Hypothalamus (tissue), 51 donors: ENCODE measurements around the gene ATN1.
"Not testable (repeated sequence)": the region's sequence is repeated elsewhere in the genome, so short reads cannot be mapped to it uniquely, and the experiment has no call there.

Source experiments
- DNase-seq, 51 donors: peaks; one replicate each; lab custom pipeline; 2025; lab: John Stamatoyannopoulos, UW

The ATN1 gene, protein sequence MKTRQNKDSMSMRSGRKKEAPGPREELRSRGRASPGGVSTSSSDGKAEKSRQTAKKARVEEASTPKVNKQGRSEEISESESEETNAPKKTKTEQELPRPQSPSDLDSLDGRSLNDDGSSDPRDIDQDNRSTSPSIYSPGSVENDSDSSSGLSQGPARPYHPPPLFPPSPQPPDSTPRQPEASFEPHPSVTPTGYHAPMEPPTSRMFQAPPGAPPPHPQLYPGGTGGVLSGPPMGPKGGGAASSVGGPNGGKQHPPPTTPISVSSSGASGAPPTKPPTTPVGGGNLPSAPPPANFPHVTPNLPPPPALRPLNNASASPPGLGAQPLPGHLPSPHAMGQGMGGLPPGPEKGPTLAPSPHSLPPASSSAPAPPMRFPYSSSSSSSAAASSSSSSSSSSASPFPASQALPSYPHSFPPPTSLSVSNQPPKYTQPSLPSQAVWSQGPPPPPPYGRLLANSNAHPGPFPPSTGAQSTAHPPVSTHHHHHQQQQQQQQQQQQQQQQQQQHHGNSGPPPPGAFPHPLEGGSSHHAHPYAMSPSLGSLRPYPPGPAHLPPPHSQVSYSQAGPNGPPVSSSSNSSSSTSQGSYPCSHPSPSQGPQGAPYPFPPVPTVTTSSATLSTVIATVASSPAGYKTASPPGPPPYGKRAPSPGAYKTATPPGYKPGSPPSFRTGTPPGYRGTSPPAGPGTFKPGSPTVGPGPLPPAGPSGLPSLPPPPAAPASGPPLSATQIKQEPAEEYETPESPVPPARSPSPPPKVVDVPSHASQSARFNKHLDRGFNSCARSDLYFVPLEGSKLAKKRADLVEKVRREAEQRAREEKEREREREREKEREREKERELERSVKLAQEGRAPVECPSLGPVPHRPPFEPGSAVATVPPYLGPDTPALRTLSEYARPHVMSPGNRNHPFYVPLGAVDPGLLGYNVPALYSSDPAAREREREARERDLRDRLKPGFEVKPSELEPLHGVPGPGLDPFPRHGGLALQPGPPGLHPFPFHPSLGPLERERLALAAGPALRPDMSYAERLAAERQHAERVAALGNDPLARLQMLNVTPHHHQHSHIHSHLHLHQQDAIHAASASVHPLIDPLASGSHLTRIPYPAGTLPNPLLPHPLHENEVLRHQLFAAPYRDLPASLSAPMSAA (N-terminal part only)

DNA sequence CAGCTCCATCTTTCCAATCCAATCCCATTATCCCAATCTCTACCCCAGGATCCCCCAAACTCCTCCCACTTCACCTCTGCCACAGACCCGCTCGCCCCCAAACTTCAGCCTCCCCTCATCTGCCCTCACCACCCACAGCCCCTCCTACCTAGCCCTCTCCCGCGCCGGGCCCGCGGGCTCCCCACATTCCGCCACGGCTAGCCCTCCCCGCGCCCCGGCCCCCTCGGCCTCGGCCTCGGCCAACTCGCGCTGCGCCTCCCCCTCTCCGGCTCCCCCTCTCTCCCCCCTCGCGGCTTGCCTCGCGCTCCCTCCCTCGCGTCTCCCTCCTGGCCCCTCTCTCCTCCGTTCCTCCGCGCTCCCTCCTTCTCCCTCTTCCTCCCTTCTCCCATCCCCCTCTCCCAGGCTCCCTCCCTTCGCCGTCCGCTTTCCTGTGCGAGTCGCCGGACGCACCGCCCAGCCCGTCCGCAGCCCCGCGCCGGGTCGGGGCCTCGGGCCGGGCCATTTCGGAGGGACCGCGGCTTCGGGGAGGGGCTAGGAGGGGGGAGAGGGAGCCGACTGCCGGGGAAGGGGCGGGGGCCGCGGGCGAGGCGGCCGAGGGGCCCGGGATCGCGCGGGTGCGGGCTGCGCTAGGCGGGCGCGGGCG, at the start of gene ATN1:
TSS of gene ATN1 (plus strand) at position 581 of the 643 bp plus-strand sequence. CDS start 6,043 bp downstream, outside the sequence.
- peak in 48 of 51 donors; percentile 43 to 90 (median 76) for DNase-seq

DNA sequence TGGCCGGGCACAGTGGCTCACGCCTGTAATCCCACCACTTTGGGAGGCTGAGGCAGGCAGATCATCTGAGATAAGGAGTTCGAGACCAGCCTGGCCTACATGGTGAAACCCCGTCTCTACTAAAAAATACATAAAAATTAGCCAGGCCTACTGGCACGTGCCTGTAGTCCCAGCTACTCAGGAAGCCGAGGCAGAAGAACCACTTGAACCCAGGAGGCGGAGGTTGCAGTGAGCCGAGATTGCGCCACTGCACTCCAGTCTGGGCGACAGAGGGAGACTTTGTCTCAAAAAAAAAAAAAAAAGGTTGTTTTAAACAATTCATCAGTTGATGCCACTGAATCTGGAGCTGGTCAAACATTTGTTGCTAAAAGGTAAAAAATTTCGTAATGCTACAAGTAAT, 47.9 kb upstream of the ATN1 start:
- not testable (repeated sequence) for DNase-seq

DNA sequence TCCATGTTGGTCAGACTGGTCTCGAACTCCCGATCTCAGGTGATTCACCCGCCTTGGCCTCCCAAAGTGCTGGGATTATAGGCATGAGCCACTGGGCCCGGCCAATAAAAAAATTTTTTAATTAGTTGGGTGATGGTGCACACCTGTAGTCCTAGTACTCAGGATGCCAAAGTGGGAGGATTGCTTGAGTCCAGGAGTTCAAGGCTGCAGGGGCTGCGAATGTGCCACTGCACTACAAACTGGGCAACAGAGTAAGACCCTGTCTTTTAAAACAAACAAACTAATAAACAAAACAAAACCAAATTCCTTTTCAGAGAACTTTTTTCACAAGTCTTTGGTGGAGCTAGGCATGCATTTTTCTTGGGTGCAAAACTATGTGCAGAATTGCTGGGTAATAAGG, 44.5 kb upstream of the ATN1 start:
- DNase-seq: no peak

GRCh38 chr12:6883683-6884082, 44.1 kb upstream of the ATN1 start:
- DNase-seq: no peak

- no peak for DNase-seq
Observed at GRCh38 chr12:6884539-6884938, 43.2 kb upstream of the ATN1 start.

DNA sequence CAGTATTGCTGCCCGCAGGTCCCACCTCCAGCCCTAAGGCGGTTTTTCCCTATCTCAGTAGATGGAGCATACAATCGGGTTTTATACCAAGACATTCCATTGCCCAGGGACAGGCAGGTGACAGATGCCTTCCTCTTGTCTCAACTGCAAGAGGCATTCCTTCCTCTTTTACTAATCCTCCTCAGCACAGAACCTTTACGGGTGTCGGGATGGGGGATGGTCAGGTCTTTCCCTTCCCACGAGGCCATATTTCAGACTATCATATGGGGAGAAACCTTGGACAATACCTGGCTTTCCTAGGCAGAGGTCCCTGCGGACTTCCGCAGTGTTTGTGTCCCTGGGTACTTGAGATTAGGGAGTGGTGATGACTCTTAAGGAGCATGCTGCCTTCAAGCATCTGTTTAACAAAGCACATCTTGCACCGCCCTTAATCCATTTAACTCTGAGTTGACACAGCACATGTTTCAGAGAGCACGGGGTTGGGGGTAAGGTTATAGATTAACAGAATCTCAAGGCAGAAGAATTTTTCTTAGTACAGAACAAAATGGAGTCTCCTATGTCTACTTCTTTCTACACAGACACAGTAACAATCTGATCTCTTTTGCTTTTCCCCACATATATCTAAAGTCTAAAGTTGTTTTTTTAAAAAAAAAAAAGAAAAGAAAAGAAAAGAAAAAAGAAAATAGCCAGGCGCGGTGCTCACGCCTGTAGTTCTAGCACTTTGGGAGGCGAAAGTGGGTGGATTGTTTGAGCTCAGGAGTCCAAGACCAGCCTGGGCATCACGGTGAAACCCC, 41.4 kb upstream of the ATN1 start:
- not testable (repeated sequence) for DNase-seq

- no peak for DNase-seq
Observed at GRCh38 chr12:6887460-6887859, 40.3 kb upstream of the ATN1 start.

DNA sequence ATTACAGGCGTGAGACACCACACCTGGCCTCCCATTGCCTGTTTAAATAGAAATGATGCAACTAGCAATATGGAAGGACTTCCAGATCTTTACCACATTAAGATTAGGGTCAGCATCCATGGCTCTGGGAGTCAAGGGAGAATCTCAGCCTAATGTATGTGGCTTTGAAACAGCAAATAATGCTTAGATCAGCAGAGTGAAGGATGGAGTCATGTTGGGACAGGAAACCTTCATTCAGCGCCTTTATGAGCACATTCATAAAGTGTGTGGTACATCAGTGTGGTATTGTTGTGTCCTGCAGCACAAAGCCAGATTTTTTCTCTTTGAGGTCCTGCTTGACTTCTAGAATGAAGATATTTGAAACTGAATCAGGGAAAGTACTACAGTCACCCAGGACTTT, 39.4 kb upstream of the ATN1 start:
- DNase-seq: no peak

GRCh38 chr12:6888794-6889193, 39.0 kb upstream of the ATN1 start:
- DNase-seq: not testable (repeated sequence)

DNA sequence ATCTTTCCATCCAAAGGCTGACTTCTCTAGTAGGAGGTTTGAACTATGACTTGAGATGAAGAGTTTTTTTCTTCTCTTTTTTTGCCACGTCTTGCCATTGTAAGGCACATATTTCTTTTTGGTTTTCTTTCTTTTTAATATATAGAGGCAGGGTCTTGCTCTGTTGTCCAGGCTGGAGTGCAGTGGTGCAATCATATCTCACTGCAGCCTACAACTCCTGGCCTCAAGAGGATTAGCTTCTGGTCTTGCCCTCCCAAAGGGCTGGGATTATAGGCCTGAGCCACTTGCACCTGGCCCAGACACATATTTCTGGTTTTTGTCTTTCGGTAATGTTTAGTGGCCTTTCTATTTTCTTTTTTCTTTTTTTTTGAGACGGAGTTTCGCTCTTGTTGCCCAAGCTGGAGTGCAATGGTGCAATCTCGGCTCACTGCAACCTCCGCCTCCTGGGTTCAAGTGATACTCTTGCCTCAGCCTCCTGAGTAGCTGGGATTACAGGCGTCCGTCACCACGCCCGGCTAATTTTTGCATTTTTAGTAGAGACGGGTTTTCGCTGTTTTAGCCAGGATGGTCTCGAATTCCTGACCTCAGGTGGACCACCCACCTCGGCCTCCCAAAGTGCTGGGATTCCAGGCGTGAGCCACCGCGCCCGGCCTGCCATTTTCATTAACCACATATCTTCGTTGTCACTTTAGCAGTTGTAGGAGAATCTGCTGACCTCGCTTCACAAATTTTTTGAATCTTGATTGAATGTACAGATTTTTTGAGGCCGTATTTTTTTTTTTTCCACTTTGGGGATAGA, 37.8 kb upstream of the ATN1 start:
- not testable (repeated sequence) for DNase-seq

GRCh38 chr12:6890789-6891645, 36.7 kb upstream of the ATN1 start:
- DNase-seq: peak; percentile 56 to 100 (median 96)

DNA sequence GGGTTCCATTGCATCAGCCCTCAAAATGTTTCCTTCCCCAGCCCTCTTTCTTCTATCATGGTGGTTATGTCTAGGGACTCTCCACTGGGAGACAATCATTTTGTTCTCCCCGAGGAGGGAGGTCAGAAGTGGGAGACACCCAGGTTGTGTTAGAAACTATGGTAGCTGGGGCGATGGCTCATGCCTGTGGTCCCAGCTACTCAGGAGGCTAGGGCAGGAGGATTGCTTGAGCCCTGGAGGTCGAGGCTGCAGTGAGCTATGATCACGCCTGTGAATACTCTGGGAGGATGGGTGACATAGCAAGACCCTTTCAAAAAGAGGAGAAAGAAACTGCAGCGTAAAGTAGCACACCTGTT, 36.1 kb upstream of the ATN1 start:
- DNase-seq: no peak

GRCh38 chr12:6892683-6893082, 35.1 kb upstream of the ATN1 start:
- not testable (repeated sequence) for DNase-seq

GRCh38 chr12:6894321-6894720, 33.4 kb upstream of the ATN1 start:
- no peak for DNase-seq

GRCh38 chr12:6896846-6897435, 30.8 kb upstream of the ATN1 start:
- DNase-seq: no peak

GRCh38 chr12:6899427-6899826, 28.3 kb upstream of the ATN1 start:
- no peak for DNase-seq

- DNase-seq: peak in 34 of 51 donors; percentile 14 to 76 (median 40)
Observed at GRCh38 chr12:6899837-6900519, 27.8 kb upstream of the ATN1 start.
